Measurements from ENCODE around the gene CBFA2T2. TPM values are rescaled to one million over a fixed set of nuclear protein-coding genes. Genes with fewer than 3 reads are reported as not detected.

Gene CBFA2T2
- total and polyA plus RNA-seq, 2 donors (not counting 3 experiments of a cell fraction or from before 2014, with no cell fraction given): 10.7 to 12.1 TPM

DNA sequence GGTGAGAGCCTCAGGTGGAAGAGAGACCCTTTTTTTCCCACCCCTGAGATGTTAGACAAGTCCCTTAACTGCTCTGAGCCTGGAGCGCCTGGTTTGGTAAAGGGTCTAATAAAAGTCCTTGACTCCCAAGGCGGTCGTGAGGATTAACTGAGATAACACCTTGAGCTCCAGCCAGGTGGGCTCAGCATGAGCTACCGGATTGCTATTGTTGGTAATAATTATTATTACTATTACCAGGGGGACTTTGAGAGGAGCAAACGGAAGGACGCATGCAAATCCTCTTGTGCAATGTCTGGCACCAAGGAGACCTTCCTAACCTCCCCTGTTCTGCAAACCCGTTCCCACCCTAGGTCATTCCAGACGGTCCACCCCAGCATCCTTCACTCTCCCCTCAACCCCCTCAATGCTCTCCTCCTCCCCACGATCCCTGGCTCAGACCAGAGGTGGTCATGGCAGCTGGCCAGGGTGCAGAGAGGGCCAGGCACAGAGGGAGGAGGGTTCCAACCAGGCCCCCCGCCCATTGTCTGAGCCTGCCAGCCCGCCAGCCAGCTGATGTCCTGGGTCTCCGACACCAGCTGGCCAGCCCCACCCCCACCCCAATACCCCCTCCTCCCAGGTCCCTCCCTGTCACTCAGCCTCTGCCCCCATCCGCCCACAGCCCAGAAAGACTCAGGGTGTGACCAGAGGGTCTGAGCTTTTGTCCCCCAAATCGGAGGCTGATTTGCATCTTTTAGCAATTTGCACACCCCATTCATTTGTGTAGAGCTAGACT is 14.3 kb upstream of the CBFA2T2 start:
- TF ChIP-seq FOS (IDR thresholded peaks at IDR 0.05; ENCODE audit: borderline replicate concordance, insufficient read depth, low read length): no peak
- TF ChIP-seq POLR2AphosphoS5 (IDR thresholded peaks at IDR 0.05; ENCODE audit: insufficient read depth, low read depth, low read length): no peak
- no peak for TF ChIP-seq POLR2A (IDR thresholded peaks at IDR 0.05; ENCODE audit: low read depth, low read length)
- no peak for TF ChIP-seq GATA2 (IDR thresholded peaks at IDR 0.05; ENCODE audit: insufficient read depth, insufficient read length, low read depth, low read length)
- TF ChIP-seq, protein P1, sequence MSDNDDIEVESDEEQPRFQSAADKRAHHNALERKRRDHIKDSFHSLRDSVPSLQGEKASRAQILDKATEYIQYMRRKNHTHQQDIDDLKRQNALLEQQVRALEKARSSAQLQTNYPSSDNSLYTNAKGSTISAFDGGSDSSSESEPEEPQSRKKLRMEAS (IDR thresholded peaks at IDR 0.05; ENCODE audit: insufficient read depth, insufficient read length): no peak
- TF ChIP-seq, protein P2, sequence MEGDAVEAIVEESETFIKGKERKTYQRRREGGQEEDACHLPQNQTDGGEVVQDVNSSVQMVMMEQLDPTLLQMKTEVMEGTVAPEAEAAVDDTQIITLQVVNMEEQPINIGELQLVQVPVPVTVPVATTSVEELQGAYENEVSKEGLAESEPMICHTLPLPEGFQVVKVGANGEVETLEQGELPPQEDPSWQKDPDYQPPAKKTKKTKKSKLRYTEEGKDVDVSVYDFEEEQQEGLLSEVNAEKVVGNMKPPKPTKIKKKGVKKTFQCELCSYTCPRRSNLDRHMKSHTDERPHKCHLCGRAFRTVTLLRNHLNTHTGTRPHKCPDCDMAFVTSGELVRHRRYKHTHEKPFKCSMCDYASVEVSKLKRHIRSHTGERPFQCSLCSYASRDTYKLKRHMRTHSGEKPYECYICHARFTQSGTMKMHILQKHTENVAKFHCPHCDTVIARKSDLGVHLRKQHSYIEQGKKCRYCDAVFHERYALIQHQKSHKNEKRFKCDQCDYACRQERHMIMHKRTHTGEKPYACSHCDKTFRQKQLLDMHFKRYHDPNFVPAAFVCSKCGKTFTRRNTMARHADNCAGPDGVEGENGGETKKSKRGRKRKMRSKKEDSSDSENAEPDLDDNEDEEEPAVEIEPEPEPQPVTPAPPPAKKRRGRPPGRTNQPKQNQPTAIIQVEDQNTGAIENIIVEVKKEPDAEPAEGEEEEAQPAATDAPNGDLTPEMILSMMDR (IDR thresholded peaks at IDR 0.05; ENCODE audit: extremely low read depth in 1 of 2, insufficient read depth in 1 of 2, low read depth in 1 of 2, low read length in 2 of 2): no peak
- TF ChIP-seq JUN (IDR thresholded peaks at IDR 0.05; ENCODE audit: borderline replicate concordance, insufficient read depth, insufficient read length, low read depth): no peak
- peaks cover 10 to 14% of the 10 kb centered on the region in 2 experiments for H3K27me3 ChIP-seq (ENCODE audit: control insufficient read depth in 2 of 2, insufficient read depth in 2 of 2, low read length in 2 of 2)
- H3K4me2 ChIP-seq (ENCODE audit: insufficient read depth, low read length): no peak overlapping the region
- no peak for FAIRE-seq
- H3K4me1 ChIP-seq (ENCODE audit: control insufficient read depth, extremely low read depth, insufficient read depth, low read length): no peaks in the 10 kb centered on the region
- no TSS peak for BruUV-seq (replicated peaks)
- ChIA-PET CTCF (interaction anchor here (0.9 to 2.2 kb wide), 5 partner anchors 11 to 23 kb away, joined by 3 to 8 read pairs (median 3); partner anchors contain the start of gene CBFA2T2), POLR2A (no interaction called here)
- H3K9ac ChIP-seq (replicated peaks; ENCODE audit: extremely low read depth, insufficient read depth, low read length): no peak overlapping the region
- H4K20me1 ChIP-seq (replicated peaks; ENCODE audit: control insufficient read depth, extremely low read depth, insufficient read depth, low read length): no peaks in the 10 kb centered on the region
- H3K9me3 ChIP-seq (replicated peaks; ENCODE audit: control insufficient read depth, insufficient read depth, low read length): no peaks in the 10 kb centered on the region
- no peak overlapping the region for H3K27ac ChIP-seq (ENCODE audit: insufficient read depth, low read depth, low read length)
- H3K79me2 ChIP-seq (ENCODE audit: control insufficient read depth, insufficient read depth, low read length): no peaks in the 10 kb centered on the region
- dilution Hi-C loops (cut with MboI; ENCODE audit: extremely low pct_ligation_motif_present, low sequenced_read_pairs) (no loop called here), intact Hi-C loops (cut with micrococcal nuclease) (no loop called here)
- DNase-seq (ENCODE audit: low read depth, low spot score): no peak
- no peaks in the 10 kb centered on the region for H3K9me1 ChIP-seq (replicated peaks; ENCODE audit: control insufficient read depth, extremely low read depth, insufficient read depth, low read length)
- no peaks in the 10 kb centered on the region for H3K36me3 ChIP-seq (ENCODE audit: control insufficient read depth in 2 of 2, extremely low read depth in 1 of 2, insufficient read depth in 2 of 2, low read length in 2 of 2)
- H3K4me3 ChIP-seq (replicated peaks in 1 of 3; ENCODE audit: insufficient read depth in 1 of 3, low read depth in 1 of 3, low read length in 3 of 3): no peak overlapping the region
- no peak overlapping the region for H2AFZ ChIP-seq (ENCODE audit: low read depth, low read length)
